GM21717 (cell line): ENCODE data around the gene LGR4.

Experiments
- ATAC-seq: cut with Tn5 transposase; IDR thresholded peaks from one replicate; pipeline ENCODE4 v1.9.1; 2021; ENCODE audit warnings: mild to moderate bottlenecking, moderate library complexity; ENCODE audit not compliant: unreplicated experiment

LGR4 gene

GRCh38 chr11:27383645-27384044, 88.9 kb downstream of the LGR4 start:
- ATAC-seq = no peak

DNA sequence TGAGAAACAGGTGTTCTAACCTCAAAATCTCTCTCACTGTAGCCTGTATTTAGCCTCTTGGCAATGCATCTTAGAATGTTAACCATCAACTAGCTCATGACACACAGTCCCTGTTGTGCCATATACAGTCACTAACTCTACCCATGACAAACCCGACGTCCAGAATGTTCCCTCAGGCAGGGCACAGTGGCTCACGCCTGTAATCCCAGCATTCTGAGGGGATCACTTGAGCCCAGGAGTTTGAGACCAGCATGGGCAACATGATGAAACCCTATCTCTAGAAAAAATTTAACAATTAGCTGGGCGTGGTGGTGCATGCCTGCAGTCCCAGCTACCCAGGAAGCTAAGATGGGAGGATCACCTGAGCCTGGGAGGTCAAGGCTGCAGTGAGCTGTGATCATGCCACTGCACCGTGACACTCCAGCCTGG, 91.3 kb downstream of the LGR4 start:
- no peak for ATAC-seq

GRCh38 chr11:27380771-27381170, 91.8 kb downstream of the LGR4 start:
- no peak for ATAC-seq

DNA sequence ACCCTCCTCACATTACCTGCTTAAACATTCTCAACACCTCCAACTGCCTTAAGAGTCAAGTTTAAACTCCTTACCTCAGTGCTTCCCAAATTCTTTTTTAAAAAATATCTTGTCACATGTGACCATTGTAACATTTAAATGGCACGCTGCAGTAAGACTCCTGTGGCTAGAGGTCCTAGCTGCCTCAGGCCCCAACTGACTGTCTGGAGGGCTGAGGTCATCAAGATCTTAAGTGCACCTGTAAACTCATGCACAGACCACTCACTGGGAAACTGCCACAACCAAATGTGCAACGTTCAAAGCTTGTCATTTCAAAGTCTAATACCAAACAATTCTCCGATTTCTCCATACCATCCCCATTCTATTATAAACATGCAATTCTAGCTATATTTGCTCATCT, 93.1 kb downstream of the LGR4 start:
- no peak for ATAC-seq

DNA sequence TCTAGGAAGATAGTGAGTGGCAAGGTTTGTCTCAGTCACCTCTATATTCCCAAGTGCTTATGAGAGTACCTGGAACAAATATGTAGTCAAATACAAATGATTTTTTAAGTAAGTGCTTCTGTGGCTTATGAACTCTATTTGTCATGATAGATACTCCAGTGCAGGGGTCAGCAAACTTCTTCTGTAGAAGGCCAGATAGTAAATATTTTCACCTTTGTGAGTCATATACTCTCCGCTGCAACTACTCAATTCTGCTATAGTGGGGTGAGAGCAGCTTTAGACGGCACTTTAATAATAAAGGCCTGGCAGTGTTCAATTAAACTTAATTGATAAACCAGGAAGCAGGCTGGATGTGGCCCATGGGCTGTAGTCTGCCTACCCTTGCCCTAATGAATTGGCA, 97.2 kb downstream of the LGR4 start:
- no peak for ATAC-seq

DNA sequence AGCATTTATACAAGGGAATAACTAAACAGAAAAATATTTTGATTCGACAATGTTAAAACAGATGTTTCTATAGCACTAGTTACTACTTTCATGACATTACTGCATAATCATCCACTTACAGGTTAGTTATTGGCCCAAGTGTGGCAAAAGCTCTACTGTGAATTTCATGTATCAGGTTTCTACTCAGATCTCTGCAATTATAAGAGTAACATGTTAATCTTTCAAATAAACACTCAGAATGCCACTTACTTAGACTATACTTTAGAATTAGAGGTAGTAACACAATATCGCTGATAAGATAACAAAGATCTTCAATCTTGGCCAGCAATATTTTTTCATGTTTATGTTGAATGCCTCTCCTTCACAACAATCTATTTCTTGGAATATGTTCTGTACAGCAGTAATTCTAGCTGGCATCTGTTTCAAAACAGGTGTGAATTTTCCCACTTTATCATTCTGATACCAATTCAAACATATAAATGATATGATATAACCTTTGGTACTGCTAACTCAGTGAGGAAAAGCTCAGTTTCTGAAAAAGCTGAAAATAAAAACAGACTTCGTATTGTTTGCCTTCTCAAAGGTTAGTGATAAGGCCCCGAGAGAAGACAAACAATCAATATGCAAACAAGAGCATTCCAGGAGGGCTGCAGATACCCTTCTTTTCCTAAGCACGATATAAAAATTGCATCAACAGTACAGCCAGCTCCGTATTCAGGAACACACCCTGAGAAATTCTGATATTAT, 98.6 kb downstream of the LGR4 start:
- ATAC-seq = no peak

GRCh38 chr11:27373392-27373791, 99.2 kb downstream of the LGR4 start:
- no peak for ATAC-seq

DNA sequence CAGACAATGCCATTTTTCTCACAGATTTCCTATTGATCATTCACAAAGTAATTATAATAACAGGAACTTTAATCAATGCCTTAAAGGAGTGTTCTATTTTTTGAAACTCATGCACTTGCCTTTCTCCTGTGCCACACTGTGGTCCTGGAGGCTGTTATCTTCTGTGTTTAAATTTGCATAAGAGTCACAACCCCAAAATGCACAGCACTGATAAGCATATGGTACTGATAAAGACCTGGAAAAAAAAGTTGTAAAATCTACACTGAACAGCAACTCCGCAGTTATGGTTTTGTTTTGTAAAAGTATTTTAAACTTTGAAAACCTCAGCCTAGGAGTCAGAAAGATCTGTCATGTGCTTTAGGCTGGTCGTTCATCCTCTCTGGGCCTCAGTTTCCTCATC, 100.4 kb downstream of the LGR4 start:
- ATAC-seq = no peak

DNA sequence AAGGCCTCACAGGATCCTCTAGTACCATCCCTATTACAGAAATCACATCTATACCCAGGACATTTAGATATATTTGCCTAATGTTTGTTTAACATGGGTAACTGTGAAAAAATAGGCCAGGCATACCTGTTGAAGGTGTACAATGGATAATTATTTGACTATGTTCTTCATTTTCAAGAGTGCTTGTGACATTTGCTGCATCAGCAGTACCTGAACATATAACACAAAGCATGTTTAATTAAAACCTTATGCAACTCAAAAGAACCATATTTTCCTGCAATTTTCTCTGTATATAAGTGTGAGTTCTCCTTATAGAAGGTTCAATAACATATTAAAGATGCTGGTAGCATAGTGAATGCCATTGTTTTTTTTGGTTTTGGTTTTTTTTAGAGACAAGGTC, 101.1 kb downstream of the LGR4 start:
- no peak for ATAC-seq

- no peak for ATAC-seq
These were observed 102.2 kb downstream of the LGR4 start for GRCh38 chr11:27370374-27370773.

- no peak for ATAC-seq
These were observed 104.7 kb downstream of the LGR4 start for GRCh38 chr11:27367881-27368280.

GRCh38 chr11:27363576-27364117, 108.9 kb downstream of the LGR4 start:
- ATAC-seq = no peak

- peak; percentile 100 for ATAC-seq
These were observed 109.6 kb downstream of the LGR4 start, which contains the start of gene CCDC34 for GRCh38 chr11:27362749-27363575. CCDC34 (minus strand) TSS chr11:27363215; CDS start chr11:27363194, 21 bp downstream.

DNA sequence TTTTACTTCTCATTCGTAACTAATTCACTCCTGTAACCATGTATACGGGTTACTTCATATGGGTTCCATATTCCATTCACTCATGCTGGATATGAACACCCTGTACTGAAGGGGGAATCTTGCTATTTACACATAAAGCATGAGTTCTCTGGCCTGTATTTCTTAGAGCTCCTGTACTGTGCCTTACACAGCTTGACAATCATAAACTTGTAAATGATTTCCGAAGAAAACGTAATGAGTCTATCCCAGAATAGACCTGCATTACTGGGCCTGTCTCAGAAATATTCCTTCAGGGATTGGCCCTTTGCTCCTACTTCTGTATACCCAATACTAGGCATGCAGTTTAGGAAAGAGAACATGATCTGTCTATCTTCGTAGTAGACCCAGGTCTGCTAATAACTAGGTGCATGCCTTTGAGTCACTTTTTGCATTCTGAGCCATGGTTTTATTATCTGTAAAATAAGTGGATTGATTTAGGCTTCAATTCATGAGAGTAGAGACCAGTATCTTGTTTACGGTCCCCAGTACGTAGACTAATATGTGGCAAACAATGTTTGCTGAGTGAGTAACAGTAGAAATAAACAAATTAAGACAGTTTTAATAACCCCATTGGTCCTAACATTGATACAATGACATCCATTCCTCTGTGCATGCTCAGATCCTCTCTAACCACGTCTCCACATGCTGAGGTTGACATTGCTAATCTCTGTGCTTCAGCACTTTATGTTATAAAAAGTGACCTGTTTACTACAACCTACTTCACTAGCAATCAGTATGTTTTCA, 110.8 kb downstream of the LGR4 start:
- ATAC-seq = no peak

GRCh38 chr11:27358296-27358695, 114.3 kb downstream of the LGR4 start:
- no peak for ATAC-seq

DNA sequence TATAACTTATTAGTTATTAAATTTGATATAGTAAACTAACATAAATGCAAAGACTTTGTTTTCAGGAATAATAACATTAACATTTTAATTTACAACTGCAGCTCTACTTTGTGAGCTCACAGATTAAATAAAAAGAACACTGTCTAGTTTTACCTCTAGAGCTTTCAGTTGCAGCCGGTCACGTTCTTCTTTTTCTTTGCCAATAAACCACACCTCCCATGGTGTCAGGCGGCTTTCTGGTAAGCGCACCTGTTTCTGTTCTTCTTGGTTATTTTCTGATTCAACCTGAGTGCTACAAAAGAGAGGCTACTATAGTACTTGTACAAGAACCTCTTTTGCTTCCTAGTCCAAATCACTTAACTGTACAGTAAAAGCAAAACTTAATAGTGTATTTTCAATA, 115.3 kb downstream of the LGR4 start:
- ATAC-seq = no peak

GRCh38 chr11:27356624-27357222, 115.9 kb downstream of the LGR4 start:
- no peak for ATAC-seq

GRCh38 chr11:27355575-27356104, 117.0 kb downstream of the LGR4 start:
- ATAC-seq = no peak

GRCh38 chr11:27354359-27354965, 118.1 kb downstream of the LGR4 start:
- ATAC-seq = no peak
